ENCODE results near the gene ANXA9.

The ANXA9 gene

GRCh38 chr1:150981805-150982712, at the start of gene ANXA9:
ANXA9 (plus strand) TSS chr1:150982292; CDS start chr1:150983106, 814 bp downstream.
- DNase-seq = peak; percentile 50 to 68

DNA sequence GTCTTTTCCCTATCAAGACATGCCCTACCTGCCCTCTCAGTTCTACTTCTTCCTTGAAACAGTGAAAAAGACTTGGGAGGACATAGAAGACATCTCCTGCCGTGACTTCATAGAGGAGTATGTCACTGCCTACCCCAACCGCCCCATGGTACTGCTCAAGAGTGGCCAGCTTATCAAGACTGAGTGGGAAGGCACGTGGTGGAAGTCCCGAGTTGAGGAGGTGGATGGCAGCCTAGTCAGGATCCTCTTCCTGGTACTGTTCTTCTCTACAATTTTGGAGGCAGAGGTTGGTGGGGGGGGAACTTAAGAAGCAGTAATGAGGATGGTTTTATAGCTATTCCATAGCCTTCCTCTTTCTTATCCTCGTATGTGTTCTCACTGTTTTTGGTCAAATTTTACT, 37.2 kb upstream of the ANXA9 start:
- DNase-seq = no peak

GRCh38 chr1:150954708-150955107, 27.4 kb upstream of the ANXA9 start:
- DNase-seq = no peak

DNA sequence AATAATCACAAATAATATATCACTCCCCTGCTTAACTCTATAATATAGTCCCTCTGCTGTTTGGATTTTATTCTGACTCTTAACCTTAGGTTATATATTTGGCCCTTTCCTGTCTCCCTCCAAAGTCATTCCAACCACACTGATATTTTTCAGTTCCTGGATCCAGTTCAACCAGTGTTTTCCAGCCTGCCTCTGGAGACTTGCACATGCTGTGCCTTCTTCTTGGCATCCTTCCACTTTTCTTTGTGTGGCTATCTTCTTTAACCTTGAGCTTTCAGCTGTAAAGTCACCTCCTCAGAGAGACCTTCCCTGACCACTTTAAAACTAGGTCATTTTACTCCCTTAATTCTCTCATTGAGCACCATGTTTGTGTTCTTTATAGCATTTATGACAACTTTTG, 26.8 kb upstream of the ANXA9 start:
- DNase-seq = no peak

GRCh38 chr1:150957666-150958065, 24.4 kb upstream of the ANXA9 start:
- no peak for DNase-seq

DNA sequence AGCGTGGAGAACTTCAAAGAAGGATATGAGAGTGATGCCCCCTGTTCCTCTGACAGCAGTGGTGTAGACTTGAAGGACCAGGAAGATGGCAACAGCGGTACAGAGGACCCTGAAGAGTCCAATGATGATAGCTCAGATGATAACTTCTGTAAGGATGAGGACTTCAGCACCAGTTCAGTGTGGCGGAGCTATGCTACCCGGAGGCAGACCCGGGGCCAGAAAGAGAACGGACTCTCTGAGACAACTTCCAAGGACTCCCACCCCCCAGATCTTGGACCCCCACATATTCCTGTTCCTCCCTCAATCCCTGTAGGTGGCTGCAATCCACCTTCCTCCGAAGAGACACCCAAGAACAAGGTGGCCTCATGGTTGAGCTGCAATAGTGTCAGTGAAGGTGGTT, 21.4 kb upstream of the ANXA9 start:
- no peak for DNase-seq

- no peak for DNase-seq
Observed at GRCh38 chr1:150961756-150962155, 20.3 kb upstream of the ANXA9 start.

GRCh38 chr1:150963321-150964163, 18.6 kb upstream of the ANXA9 start:
- no peak for DNase-seq

DNA sequence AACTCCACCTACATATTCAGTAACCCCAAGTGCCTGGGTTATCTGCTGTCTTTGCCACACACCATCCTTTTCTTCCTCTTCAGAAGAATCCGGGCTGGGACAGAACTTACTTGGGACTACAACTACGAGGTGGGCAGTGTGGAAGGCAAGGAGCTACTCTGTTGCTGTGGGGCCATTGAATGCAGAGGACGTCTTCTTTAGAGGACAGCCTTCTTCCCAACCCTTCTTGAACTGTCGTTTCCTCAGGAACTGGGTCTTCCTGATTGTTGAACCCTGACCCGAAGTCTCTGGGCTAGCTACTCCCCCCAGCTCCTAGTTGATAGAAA, 18.0 kb upstream of the ANXA9 start:
- DNase-seq = no peak

DNA sequence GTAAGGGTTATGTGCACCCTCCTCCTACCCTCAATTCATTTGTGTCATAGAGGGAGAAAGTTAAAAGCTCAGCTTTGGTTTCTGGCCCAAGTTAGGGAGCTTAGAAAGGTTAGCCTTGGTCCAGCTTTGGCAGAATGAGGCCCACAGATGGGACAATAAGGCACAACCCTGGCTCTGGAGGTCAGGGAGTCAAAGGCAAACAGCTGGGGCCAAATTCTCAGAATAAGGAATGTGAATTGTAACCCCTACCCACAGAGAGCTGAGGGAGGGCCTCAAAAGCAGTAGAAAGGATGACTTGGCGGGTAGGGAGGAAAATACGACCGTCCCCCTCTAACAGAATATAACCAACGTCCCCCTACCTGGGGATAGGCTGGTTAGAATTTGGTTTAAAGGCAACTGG, 16.5 kb upstream of the ANXA9 start:
- DNase-seq = no peak

- no peak for DNase-seq
Observed at GRCh38 chr1:150966011-150966410, 16.1 kb upstream of the ANXA9 start.

DNA sequence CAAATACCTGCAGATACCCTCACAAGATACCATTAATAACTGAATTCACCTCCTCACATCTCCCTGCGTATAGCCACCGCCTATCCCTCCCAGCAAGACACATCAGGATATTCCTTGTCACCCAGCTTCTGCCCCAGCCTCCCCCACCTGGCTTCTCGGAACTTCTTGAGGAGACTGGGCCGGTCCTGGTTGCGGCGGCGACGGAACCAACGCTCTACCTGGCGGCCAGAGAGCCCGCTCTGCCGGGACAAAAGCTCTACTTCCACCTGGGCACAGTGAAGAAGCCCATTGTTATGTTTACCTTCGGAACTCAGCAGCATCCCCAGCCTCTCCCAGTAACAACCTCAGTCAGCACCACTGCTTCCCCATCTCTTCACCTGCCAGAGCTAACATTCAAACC, 14.2 kb upstream of the ANXA9 start:
- DNase-seq = no peak

DNA sequence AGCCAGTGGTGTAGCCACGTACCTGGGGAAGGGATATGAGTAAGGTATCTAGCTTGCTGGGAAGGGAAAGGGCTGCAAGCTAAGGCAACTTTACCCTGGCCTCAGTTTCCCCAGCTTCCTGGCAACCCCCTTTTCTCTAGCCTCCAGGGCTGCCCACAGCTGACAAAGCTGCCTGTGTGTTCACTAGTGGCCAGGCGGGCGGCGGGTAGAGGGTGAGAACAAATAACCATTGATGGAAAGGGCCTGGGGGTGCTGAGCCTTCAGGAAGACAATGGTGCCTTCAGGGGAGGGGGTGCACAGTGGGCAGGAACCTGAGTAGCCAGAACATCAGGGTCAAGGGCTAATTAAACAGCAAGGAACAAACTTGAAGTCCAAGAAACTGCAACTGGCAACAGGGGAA, 13.6 kb upstream of the ANXA9 start:
- no peak for DNase-seq

GRCh38 chr1:150969626-150970025, 12.5 kb upstream of the ANXA9 start:
- no peak for DNase-seq

- DNase-seq = no peak
Observed at GRCh38 chr1:150970808-150971582, 11.1 kb upstream of the ANXA9 start.

DNA sequence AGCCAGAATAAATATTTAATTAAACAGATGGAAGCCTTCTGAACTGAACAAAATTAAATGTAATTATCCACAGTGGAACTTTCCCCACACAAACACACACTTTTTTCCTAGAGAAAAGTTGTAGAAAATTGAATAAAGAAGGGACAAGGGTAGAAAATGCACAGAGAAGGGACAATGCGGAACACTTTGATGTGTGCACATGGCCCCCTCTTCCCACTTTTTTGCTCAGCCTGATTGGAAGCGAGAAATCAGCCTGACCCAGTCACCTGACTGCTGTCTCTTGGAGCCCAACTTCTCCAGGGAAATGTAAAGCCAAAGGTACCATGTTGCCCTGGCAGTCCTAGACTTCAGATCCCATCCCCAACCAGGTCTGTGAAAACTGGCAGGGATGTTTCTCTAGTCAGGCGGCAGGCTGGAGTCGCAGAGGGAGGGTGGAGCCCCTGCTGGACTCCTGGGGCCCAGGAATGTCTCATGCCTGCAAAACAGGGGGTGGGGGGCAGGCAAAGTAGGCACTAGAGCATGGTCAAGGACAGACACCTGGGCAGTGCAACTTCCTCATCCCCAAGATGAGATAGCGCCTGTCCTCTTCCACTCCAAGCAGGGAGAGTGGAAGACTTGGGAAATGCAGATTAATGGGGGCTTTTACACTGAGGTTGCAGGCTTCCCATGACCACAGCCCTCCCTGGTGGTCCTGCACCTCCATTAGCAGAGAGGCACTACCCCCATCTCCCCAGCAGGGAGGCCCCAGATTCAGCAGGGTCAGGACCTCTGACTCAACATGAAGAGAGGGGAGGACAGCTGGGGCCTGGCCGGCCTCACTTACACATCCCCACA, 10.3 kb upstream of the ANXA9 start:
- no peak for DNase-seq

- no peak for DNase-seq
Observed at GRCh38 chr1:150972417-150972940, 9.6 kb upstream of the ANXA9 start.

DNA sequence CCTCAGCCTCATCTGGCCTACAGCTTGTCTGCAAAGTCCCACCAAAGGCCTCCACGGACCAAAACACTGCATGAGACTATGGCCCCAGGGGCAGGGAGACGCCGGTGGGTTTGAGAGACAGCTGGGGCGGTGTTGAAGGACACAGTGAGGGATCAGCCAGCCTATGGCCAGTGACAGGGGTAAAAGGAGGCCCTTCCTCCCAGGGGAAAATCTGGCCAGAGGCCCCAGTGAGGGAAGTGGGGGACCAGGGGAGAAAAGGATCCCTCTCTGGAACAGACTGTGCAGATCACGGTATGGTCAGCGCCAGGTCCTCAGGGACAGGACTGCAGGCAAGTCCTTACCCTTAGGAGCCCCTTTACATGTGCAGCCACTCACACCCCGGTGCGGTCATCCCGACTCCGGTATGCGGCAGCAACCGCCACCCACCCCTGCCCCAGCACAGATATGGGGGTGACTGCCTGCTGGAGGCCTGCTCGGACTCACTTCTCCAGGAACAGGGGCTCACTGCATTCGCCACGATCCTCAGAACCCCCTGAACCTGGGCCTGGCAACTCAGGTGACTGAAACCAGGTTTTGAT, 8.7 kb upstream of the ANXA9 start:
- DNase-seq = no peak

- DNase-seq = no peak
Observed at GRCh38 chr1:150973836-150974579, 8.1 kb upstream of the ANXA9 start.

DNA sequence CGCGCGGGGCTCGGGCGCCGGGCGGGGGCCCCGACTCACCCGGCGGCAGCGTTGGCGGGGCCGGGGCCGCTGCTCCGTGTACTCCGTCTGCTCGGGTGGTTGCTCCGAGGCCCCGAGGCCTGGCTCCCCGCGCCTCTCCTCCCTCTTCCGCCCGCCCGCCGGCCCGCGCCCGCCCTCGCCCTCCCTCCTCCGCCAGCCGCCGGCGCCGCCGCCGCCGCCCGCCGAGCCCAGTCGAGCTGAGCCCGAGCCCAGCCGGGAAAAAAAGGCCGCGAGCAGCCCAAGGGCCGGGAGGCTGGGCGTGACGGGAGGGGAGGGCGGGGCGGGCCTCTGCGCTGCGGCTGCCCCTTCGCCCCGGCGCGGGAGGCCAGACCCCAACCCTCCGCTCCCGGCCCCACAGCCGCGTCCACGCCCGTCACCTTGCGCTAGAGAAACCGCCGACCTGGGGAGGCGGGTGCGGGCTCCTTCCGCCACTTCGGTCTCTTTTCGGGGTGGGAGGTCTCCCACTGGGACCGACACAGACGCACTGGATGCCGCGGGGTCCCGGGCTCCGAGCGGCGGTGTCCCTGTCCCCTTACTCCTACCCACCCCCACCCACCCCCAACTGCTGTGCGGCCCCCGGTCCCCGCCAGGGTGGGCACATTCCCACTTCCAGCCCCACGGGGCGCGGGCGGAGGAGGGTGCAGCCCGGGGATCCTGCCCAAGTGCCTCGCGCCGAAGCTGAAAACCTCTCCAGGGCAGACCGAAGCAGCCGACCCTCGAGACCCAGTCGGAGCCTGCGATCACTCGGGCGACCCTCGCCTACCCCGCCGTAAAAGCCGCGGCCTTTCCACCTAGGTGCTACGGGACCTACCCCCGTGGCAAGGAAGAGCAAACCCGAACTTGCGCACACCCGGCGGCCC, 7.3 kb upstream of the ANXA9 start, which contains the start of gene CERS2:
Gene CERS2, minus strand, starts transcription at position 256 of the 899 bp plus-strand sequence. CDS start 5,745 bp downstream, outside the sequence.
- peak; percentile 74 to 77 for DNase-seq
